ENCODE data around the gene SYT8.

DNA sequence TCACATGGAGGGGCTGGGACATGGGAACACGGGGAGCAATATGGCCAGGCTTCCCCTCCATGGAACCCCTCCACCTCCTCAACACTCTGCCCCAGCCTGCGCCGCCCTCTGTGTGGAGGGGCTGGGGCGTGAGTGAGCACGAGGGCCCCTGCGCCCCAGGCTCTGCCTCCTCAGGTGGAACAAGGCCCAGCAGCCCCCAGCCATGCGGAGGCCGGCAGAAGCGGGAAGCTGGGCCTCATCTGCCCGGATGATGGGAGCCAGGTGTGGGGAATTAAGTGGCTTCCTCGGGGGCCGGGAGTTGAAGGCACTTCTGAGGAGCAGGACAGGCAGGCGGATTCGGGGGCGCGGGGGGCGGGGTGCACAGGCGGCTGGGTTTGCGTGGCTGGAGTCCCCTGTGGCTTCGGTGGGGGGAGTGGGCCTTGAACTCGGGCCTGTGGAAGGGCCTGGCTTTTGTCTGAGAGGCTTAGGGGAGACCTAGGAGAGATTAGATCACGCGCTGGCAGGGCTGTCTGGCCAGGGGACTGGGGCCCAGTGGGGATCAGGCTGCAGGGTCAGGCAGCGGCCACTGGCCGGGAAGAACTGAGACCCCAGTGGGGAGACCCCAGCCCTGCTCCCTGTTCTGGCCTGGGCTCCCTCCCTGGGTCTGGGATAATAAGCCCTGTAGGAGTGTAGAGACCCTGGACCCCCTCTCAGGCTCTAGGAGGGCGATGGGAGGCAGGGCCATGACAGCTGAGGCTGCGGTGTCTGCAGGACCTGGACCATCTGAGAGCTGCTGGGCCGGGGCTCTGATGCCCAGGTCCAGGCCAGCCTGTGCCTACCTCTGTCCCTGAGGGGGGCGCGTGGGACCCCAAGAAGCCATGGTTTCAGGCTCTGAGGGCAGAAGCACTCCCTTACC, 43.6 kb downstream of the SYT8 start:
- no peak for TF ChIP-seq EZH2 (IDR thresholded peaks at IDR 0.05; ENCODE audit: borderline replicate concordance, insufficient read depth, low read depth, low read length, poor library complexity, severe bottlenecking)
- TF ChIP-seq, protein P1, sequence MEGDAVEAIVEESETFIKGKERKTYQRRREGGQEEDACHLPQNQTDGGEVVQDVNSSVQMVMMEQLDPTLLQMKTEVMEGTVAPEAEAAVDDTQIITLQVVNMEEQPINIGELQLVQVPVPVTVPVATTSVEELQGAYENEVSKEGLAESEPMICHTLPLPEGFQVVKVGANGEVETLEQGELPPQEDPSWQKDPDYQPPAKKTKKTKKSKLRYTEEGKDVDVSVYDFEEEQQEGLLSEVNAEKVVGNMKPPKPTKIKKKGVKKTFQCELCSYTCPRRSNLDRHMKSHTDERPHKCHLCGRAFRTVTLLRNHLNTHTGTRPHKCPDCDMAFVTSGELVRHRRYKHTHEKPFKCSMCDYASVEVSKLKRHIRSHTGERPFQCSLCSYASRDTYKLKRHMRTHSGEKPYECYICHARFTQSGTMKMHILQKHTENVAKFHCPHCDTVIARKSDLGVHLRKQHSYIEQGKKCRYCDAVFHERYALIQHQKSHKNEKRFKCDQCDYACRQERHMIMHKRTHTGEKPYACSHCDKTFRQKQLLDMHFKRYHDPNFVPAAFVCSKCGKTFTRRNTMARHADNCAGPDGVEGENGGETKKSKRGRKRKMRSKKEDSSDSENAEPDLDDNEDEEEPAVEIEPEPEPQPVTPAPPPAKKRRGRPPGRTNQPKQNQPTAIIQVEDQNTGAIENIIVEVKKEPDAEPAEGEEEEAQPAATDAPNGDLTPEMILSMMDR (IDR thresholded peaks at IDR 0.05) = no peak

Measured in B cell (primary cell).